GM12878 (cell line): Measurements from ENCODE around the gene NKRF. TPM values are rescaled to one million over a fixed set of nuclear protein-coding genes. Genes with fewer than 3 reads are reported as not detected.
A peak's percentile ranks its signal among the peaks of the same experiment; 100 is the strongest.

Source experiments
- ATAC-seq: fragments of 200-7000 bp; cut with Tn5 transposase; 3 replicates; pipeline ENCODE4 v1.9.1; 2020; ENCODE audit warnings: mild to moderate bottlenecking, moderate library complexity
- BruUV-seq: library from RNA; stranded (reverse); fragments of 400-500 nt; replicated peaks from 2 replicates; lab custom pipeline; 2021; lab: Mats Ljungman, UMichigan
- CTCF ChIA-PET: fragments of 300-600 bp; sonication (Branson Sonifier 250); formaldehyde crosslinking; extraction: SDS; loops from one replicate; lab custom pipeline; 2021; ENCODE audit warnings: inconsistent platforms; lab: Yijun Ruan, JAX
- POLR2A ChIA-PET: fragments of 350-600 bp; formaldehyde crosslinking; extraction: SDS; loops from one replicate; lab custom pipeline; 2021; ENCODE audit warnings: inconsistent platforms; lab: Charles Lee
- RAD21 ChIA-PET: fragments of 300-600 bp; sonication (Branson Sonifier 250); formaldehyde crosslinking; loops from one replicate; lab custom pipeline; 2023; ENCODE audit warnings: antibody characterized with exemption; ENCODE audit not compliant: unreplicated experiment; lab: Charles Lee
- SMC1A ChIA-PET: fragments of 300-600 bp; sonication (Branson Sonifier 250); formaldehyde crosslinking; loops from one replicate; lab custom pipeline; 2023; ENCODE audit not compliant: unreplicated experiment, uncharacterized antibody; lab: Charles Lee
- DNase-seq: peaks from one replicate; pipeline ENCODE4 v3.0.0-alpha.2; 2011; ENCODE audit warnings: low read depth, low spot score
- FAIRE-seq: peaks from 3 replicates; lab custom pipeline; 2011; peaks lifted over from hg19 to GRCh38; lab: Jason Lieb, UNC
- H2AFZ ChIP-seq: 2 replicates; pipeline ENCODE4 v1.6.0; 2011; ENCODE audit warnings: low read depth, low read length, control low read depth; ENCODE audit not compliant: control insufficient read depth
- H3K27ac ChIP-seq: 2 replicates; pipeline ENCODE4 v1.5.1; 2011; ENCODE audit warnings: control low read depth; ENCODE audit not compliant: control insufficient read depth, insufficient read depth
- H3K27me3 ChIP-seq, 2 experiments: replicated peaks in 1 of 2; 2 replicates each; pipeline versions ENCODE4 v1.6.0 to v1.6.1; 2011; ENCODE audit warnings: low read length in 1 of 2; ENCODE audit not compliant: control insufficient read depth in 2 of 2, insufficient read depth in 2 of 2
- H3K36me3 ChIP-seq, 2 experiments: 2 replicates each; pipeline ENCODE4 v1.5.1; 2011; ENCODE audit warnings: low read length in 1 of 2; ENCODE audit not compliant: control insufficient read depth in 2 of 2, insufficient read depth in 2 of 2
- H3K4me1 ChIP-seq: 2 replicates; pipeline ENCODE4 v1.6.1; 2011; ENCODE audit warnings: mild to moderate bottlenecking, low read length, moderate library complexity, mixed read lengths; ENCODE audit not compliant: control insufficient read depth, insufficient read depth
- H3K4me2 ChIP-seq: 2 replicates; pipeline ENCODE4 v1.6.0; 2011; ENCODE audit warnings: control low read depth; ENCODE audit not compliant: control insufficient read depth, insufficient read depth
- H3K4me3 ChIP-seq: fragments of 200-600 bp; sonication (generic); 2 replicates; pipeline ENCODE4 v1.5.1; 2016
- H3K79me2 ChIP-seq: 2 replicates; pipeline ENCODE4 v1.6.0; 2011; ENCODE audit warnings: low read length; ENCODE audit not compliant: control insufficient read depth, insufficient read depth
- H3K9ac ChIP-seq: 2 replicates; pipeline ENCODE4 v1.8.0; 2011; ENCODE audit warnings: low read length, control low read depth, mixed read lengths; ENCODE audit not compliant: control insufficient read depth, insufficient read depth
- H3K9me3 ChIP-seq: replicated peaks from 3 replicates; pipeline ENCODE4 v1.5.1; 2011; ENCODE audit warnings: mild to moderate bottlenecking, low read length; ENCODE audit not compliant: control insufficient read depth, insufficient read depth
- H4K20me1 ChIP-seq: 2 replicates; pipeline ENCODE4 v1.6.0; 2011; ENCODE audit not compliant: control insufficient read depth, insufficient read depth
- E4F1 ChIP-seq: fragments of 450-650 bp; IDR thresholded peaks from 2 replicates; pipeline ENCODE4 v1.6.1; 2018; ENCODE audit warnings: borderline replicate concordance, mild to moderate bottlenecking; ENCODE audit not compliant: partially characterized antibody
- MEF2A ChIP-seq: IDR thresholded peaks from 2 replicates; pipeline ENCODE4 v1.6.1; 2011; ENCODE audit warnings: low read depth, mild to moderate bottlenecking, low read length, moderate library complexity; ENCODE audit not compliant: insufficient read depth
- PAX8 ChIP-seq: fragments of 450-650 bp; IDR thresholded peaks from 2 replicates; pipeline ENCODE4 v1.6.1; 2017; ENCODE audit warnings: mild to moderate bottlenecking, moderate library complexity
- POU2F2 ChIP-seq: IDR thresholded peaks from 3 replicates; pipeline ENCODE4 v1.6.1; 2011; ENCODE audit warnings: low read depth, mild to moderate bottlenecking, low read length, borderline replicate concordance
- RFX5 ChIP-seq: IDR thresholded peaks from 2 replicates; pipeline ENCODE4 v1.6.1; 2011; ENCODE audit warnings: low read depth, low read length, improper control_type of control experiment
- SIX5 ChIP-seq: IDR thresholded peaks from 2 replicates; pipeline ENCODE4 v1.6.1; 2011; ENCODE audit warnings: mild to moderate bottlenecking, low read depth, low read length, moderate library complexity; ENCODE audit not compliant: severe bottlenecking
- STAT1 ChIP-seq: fragments of 450-650 bp; conservative IDR thresholded peaks from 2 replicates; pipeline ENCODE4 v1.6.1; 2014; ENCODE audit warnings: antibody characterized with exemption, mild to moderate bottlenecking
- SUPT20H ChIP-seq: IDR thresholded peaks from 2 replicates; pipeline ENCODE4 v1.6.1; 2011; ENCODE audit warnings: low read depth, mild to moderate bottlenecking, low read length, moderate library complexity, borderline replicate concordance; ENCODE audit not compliant: control insufficient read depth
- TARDBP ChIP-seq: IDR thresholded peaks from 2 replicates; pipeline ENCODE4 v1.6.1; 2016; ENCODE audit warnings: borderline replicate concordance
- WGBS: methylation state at CpG from one replicate; pipeline ENCODE4 v1.1.6; 2016; ENCODE audit warnings: low lambda C conversion rate; ENCODE audit not compliant: insufficient replicate concordance, insufficient coverage; ENCODE audit errors: missing lambda C conversion rate; 5-methylcytosine and 5-hydroxymethylcytosine counted together
- in situ Hi-C: fragments of 300-500 bp; cut with MboI; formaldehyde crosslinking; loops from 9 replicates; pipeline ENCODE4 v1.14.3; 2018; ENCODE audit warnings: mixed read lengths
- intact Hi-C: fragments of 100-400 bp; cut with micrococcal nuclease; formaldehyde crosslinking; loops from one replicate; pipeline ENCODE4 v1.14.2; 2022; ENCODE audit not compliant: unreplicated experiment
- polyA plus RNA-seq, 11 experiments: library from polyadenylated mRNA; depleted of rRNA in 4 of 11; unstranded in 6 of 11; stranded (reverse) in 5 of 11; fragments of >200 nt; fragmentation: Nextera tagmentation in 4 of 11; fragmentation: Illumina TruSeq in 1 of 11; extraction: Ambion mirVana in 4 of 11; extraction: Trizol in 1 of 11; gene quantifications; 1 replicate in 1 of 11; 2 replicates in 10 of 11; pipeline versions ENCODE4 v1.2.1 to v1.2.3, GENCODE V29; 2011 to 2016; ENCODE audit warnings: inconsistent platforms in 2 of 11, missing spikeins in 2 of 11, low read depth in 1 of 11
- total RNA-seq, 4 experiments: library from RNA; depleted of rRNA in 3 of 4; stranded (reverse); fragments of >200 nt in 3 of 4; fragmentation: Illumina TruSeq in 1 of 4; extraction: Trizol in 1 of 4; gene quantifications; 2 replicates each; pipeline versions ENCODE4 v1.2.1 to v1.2.3, GENCODE V29; 2013 to 2021

The NKRF gene
- total and polyA plus RNA-seq, 10 of the 15 experiments (the other 5 are each of a cell fraction or from before 2014, with no cell fraction given): 6.2 to 21.5 (median 10.1) TPM

GRCh38 chrX:119552508-119552907 is 53.7 kb downstream of the NKRF start:
- SMC1A ChIA-PET: interaction anchor here (1.4 kb wide), 1 partner anchor 36 kb away, joined by 3 read pairs; no protein-coding TSS in a partner anchor
- ATAC-seq: no peak
- FAIRE-seq: peak; percentile 7

More at GRCh38 chrX:119552508-119552907, 53.7 kb downstream of the NKRF start:
- H3K9ac ChIP-seq: no peak overlapping the region
- no peak overlapping the region for H2AFZ ChIP-seq
- H3K9me3 ChIP-seq: no peaks in the 10 kb centered on the region
- peaks cover 8% of the 10 kb centered on the region for H3K79me2 ChIP-seq
- no peaks in the 10 kb centered on the region for H3K4me1 ChIP-seq
- POLR2A ChIA-PET: interaction anchor here (0.6 to 1.0 kb wide), 2 partner anchors 10 to 153 kb away, joined by 3 read pairs; no protein-coding TSS in a partner anchor
- H3K27ac ChIP-seq: no peak overlapping the region
- no peaks in the 10 kb centered on the region for H4K20me1 ChIP-seq
- intact Hi-C loops: no loop called here
- RAD21 ChIA-PET: no interaction called here
- H3K4me3 ChIP-seq: no peak overlapping the region
- H3K36me3 ChIP-seq: no peaks in the 10 kb centered on the region; a peak in 1 of 4 replicates
- in situ Hi-C loops: no loop called here
- CTCF ChIA-PET: no interaction called here
- TF ChIP-seq MEF2A (no peak), E4F1 (no peak), RFX5 (no peak), TARDBP (no peak), POU2F2 (no peak), STAT1 (no peak), PAX8 (no peak), SUPT20H (no peak), SIX5 (no peak)
- TF ChIP-seq, all 136 proteins: peak for 0
- H3K27me3 ChIP-seq: no peaks in the 10 kb centered on the region
- no peak for DNase-seq
- 61% methylated on average over 3 of the region's 3 CpGs for WGBS
- BruUV-seq: no TSS peak
- H3K4me2 ChIP-seq: no peak overlapping the region
